Measurements from ENCODE around the gene THRB.

- no peak for TF ChIP-seq POLR2A (IDR thresholded peaks at IDR 0.05)
- no peak for TF ChIP-seq CTCF (IDR thresholded peaks at IDR 0.05 in 8 of 11, conservative IDR thresholded peaks at IDR 0.05 in 3 of 11)
These were observed 98.3 kb downstream of the THRB start for GRCh38 chr3:24396338-24396737.
